Tongue (tissue), 2 donors: ENCODE measurements around the gene PASK. TPM values are rescaled to one million over a fixed set of nuclear protein-coding genes. Genes with fewer than 3 reads are reported as not detected.

Experiments
- DNase-seq: peaks from one replicate; pipeline ENCODE4 v3.0.0-alpha.2; 2015
- total RNA-seq: library from RNA; depleted of rRNA; stranded (reverse); fragments of >200 nt; gene quantifications from one replicate; pipeline ENCODE4 v1.2.3, GENCODE V29; 2014

PASK gene
- total RNA-seq, 1 donor from 2014 or later: 5.0 TPM

DNA sequence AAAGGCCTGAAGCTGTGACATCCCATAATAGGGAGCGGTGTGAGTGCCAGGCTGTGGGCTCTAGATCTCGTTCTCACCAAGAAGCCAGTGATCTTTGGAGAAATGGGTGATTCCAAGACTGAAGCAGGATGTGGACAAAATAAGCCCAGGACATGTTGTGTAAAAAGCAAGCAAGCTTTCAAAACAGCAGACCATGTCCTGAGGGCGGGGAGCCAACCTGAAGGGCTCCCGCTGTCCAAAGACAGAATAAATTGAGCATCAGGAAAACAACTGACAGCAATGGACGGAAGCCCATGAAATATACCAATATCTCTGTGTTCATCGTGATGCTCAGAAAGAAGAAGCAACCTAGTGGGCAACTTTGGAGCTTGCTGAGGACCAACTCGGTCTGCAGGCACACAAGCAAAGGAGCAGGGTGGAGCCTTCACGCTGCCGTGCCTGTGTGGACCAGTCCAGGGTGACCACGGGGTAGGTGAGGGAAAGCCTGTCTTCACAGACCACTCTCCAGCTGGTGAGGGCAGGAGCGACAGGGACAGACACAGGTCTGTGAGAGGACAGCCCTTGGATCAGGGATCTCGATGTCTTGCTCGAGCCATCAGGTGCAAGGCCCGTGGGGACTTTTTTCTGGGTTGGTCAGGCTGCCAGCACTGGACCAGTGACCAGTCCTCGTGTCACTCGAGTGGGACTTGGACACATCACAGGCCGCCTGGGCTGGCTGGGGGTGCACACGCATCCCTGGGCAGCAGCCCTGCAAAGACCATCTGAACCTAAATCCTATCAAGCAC is 68.7 kb downstream of the PASK start:
- DNase-seq: no peak

DNA sequence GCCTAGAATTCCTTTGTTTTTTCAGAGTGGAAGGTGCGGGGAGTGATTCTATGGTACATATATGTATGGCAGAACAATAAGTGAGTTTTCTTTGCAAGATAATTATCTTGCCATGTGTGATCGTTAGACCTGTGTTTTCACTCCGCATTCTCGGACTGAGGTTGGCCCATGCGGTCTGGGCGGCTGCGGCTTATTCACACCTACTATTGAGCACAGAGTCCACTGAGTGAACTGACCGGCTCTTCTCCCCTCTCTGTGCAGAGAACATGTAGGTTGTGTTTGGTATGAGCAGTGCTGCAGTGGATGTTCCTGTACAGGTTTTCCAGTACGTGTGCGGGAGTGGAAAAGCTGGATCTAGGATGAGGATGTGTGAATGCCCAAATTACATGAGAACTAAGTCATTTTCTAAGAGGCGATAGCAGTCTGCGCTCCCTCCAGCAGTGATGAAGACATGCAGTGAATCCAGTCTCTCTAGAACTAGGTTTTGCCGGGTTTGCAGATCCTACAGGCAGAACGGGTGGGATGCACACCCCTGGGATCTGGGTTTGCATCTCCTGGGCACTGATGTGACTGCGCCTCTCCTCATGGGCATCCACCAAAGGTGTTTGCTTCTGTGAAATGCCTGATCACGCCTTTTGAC is 74.3 kb downstream of the PASK start:
- DNase-seq: no peak

DNA sequence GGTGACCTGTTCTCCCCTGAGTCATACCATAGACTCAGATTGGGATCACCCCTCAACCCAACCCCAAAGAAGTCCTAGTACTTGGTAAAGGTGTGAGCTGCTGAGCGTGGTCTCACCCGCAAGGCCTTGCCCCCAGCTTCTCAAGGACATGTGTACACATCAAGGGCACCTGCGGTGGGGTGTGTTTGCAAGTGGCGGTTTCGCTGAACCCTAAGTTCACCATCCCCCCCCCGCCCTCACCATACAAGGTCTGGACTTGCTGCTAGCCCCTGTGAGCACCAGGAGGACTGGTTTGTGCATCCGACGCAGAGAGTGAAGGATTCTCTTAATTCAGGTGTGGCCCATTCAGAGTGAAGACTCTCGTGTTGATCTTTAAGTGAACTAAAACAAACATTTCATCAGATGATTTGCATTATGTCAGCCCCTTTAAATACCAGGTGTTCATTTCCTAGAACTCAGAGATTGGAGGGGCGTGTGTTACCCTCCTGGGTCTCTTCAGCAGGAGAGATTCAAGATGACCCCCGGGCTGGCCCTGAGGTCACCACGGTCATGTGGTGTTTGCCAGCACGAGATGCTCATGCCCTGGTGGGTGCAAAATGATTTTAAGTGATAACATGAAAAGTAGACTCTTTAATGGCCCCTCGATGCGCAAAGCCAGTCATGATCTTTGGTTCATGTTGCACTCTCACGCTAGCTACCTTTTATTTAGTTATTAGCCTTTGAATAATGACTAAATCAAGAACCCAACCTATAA is 75.0 kb downstream of the PASK start:
- DNase-seq: peak; percentile 24

DNA sequence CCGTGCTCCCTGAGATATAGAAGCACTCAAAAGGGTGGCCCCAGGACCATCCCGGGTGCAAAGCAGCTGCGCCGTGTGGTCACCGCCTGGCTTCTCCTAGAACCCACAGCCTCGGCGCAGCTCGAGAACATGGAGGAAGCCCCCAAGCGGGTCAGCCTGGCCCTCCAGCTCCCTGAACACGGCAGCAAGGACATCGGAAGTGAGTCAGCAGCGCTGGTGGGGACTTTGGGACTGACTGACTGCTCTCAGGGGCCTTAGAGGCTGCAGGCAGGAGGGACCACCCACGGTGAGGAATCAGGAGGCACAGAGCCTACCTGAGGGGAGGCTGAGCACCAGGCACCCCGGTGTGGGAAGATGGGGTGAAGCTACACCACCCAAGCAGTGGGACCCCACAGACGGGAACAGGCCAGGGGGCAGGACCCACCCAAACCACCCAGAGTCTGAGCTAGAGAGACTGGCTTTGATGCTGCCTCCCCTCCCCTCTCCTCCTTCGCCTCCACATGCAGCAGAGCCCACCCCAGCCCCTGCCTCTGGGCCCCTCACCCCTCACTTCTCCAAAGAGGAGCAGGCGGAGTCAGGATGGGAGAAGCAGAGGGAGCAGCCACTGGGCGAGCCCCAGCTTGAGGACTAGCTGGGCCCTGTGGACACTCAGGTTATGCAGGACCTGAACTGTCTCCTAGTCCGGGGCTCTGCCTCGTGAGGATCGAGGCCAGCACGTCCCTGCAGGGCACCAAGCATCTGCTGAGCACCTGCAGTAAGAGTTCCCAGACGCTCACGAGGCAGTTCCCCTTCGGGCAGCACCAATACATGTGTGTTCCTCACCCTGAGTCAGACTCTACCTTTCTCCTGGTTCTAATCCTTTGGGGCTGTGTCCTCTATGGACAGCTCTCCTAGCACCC is 75.9 kb downstream of the PASK start:
- DNase-seq: no peak

DNA sequence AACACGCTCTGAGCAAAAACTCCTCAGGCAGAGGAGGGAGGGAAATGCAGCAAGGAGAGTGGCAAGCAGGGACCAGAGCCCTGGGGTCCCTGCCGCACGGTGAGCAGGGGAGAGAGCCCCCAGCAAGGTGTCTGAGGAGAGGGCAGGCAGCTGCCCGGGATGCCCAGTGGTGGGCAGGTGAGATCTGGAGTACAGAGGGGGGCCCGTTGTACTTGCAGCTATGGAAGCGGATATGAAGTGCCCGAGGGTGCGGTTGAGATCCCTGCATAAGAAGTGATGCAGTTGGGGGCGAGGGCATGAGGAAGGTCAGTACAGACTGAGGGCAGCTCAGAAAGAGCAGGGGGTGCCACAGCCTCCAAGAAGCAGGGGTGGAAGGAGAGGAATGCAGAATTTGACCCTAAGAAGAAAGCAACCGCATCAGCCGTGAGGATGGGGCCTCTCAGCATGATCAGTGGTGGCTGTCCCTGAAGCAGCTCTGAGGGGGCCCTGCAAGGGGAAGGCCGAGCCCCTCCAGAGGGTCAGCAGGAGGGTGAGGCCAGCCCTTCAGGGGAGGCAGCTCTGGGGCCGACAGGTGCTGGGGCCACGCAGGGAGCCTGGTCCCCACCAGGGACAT is 76.6 kb downstream of the PASK start:
- DNase-seq: no peak

DNA sequence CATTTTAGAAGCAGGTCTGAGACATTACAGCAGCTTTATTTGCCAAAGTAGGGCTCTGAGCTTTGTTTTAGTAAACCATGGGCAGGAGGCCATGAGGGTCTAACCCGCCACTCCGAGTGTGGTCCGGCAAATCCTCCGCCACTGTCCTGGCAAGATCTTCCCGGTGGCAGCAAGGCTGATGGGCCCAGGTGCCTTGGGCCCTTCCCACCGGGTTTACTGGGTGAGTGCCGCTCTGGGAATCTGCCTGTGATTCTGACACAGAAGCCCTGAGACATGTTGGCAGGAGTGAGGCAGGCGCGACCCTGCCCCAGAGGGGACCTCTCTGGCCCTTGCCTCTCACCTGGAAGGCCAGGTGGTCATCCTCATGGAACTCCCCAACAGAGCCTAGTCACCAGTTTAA is 77.1 kb downstream of the PASK start:
- no peak for DNase-seq

DNA sequence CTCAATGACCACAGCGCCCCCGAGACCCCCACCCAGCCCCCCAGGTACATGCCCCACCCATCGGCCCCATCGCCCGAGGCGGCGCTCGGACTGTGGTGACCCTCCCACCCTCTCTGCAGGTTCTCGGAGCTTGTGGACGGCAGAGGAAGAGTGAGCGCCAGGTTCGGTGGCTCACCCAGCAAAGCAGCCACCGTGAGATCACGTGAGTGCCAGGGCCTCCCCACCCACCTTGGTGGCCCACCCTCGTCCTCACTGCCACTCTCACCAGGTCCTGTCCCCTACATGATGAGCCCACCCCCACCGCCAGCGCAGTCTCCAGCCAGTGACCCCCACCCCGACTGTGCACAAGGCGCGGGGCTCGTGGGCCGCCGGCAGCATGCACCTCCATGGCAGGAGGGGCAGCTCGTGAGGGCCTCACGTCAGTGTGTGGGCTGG is 77.6 kb downstream of the PASK start:
- no peak for DNase-seq

DNA sequence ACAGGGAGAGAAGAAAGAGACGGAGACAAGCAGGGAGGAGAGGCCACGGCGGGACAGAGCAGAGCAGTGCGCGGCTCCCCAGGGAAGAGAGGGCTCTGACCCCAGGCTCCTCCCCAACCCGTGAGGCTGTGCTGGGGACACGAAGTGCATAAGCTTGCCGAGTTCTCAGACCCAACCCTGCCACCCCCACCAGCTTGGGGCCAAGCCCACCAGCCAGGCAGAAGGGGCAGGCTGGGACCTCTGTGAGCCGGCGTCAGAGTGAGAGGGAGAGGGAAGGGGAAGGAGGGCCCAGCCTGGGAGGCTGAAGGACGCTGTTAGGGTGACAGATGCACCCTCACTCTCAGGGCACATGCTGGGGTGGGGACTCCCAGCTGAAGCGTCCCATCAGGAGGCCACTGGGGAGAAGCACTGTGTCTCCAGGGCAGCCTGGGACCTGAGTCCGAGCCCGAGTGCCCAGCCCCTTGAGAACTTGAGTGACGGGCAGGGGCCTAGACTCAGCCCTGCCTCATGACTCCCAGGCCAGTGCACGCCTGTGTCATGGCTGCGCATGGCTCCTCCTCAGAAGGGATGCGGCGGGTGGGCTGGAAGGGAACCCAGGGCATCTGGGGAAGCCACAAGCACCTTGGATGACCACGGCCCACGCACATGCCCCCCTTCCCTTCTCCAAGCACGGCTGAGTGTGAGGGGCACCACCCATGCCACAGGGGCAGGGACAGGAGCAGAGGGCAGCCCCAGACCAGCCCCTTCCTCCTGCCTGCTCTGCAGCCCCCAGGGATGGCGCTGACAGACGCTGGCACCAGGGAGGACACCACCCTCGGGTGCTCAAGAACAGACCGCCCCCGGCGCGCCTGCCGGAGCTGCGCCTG is 78.2 kb downstream of the PASK start:
- no peak for DNase-seq

DNA sequence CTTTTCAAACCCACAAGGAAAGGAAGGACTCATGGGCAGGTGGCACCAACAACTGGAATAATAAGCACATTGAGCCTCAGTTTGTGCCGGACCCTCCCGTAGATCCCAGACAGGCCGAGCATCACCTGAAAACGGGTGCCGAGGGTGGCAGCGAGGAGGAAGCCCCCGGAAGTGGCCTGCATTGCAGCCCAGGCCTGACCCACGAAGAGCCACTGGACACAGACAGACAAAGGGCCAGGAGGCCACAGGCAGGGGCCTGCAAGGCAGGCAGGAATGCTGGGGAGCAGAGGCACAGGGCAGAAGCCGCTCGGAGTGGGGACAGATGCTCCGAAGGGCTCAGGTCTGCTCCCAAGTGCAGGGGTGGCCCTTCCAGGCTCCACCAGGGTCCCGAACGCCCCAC is 78.9 kb downstream of the PASK start:
- DNase-seq: no peak

DNA sequence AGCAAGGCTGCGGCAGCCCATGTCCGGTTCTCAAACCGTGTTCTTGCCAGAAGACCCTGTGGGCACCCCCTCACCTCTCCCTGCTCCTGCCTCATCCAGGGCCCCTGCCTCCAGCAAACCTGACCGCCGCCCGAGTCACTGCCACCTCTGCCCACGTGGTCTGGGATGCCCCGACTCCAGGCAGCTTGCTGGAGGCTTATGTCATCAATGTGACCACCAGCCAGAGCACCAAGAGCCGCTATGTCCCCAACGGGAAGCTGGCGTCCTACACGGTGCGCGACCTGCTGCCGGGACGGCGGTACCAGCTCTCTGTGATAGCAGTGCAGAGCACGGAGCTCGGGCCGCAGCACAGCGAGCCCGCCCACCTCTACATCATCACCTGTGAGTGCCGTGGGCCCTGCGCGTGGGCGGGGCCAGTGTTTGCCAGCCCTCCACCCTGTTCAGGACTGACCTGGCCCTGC is 79.4 kb downstream of the PASK start:
- no peak for DNase-seq

DNA sequence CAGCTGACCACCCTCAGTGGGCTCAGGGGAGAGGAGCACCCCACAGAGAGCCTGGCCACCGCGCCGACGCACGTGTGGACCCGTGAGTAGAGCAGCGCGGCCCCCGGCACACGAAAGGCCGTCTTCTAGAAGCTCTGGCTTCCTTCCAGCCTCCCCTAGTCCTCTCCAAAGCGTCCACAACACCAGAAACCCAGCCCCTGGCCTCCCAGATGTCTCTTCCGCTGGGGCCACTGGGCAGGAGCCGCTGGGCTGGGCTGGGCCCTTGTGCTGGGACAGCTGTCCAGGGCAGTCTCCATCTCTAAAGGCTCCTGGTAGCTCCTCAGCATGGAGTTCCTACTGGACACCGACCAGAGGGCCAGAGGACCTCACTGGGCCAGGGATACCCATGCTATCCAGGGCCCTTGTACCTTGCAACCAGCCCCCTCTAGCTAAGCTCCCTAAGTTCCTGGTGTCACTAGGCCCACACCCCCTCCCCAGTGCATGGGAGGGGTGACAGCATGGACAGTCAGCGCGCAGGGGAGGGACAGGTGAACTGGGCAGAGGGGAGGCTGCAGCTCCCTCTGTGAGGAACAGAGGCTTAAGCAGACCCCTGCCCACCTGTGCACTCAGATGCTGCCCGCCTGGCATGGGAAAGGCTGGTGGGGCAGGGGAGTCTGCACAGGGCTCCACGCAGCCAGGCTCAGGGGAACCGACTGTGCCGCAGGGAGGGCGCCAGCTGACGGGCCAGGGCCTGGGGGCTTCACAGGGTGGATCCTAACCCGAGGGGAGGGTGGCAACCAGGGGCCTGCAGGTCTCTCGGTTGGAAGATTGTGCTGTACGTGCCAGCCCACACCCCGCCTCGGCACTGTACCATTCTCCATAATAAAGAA is 80.1 kb downstream of the PASK start:
- no peak for DNase-seq

DNA sequence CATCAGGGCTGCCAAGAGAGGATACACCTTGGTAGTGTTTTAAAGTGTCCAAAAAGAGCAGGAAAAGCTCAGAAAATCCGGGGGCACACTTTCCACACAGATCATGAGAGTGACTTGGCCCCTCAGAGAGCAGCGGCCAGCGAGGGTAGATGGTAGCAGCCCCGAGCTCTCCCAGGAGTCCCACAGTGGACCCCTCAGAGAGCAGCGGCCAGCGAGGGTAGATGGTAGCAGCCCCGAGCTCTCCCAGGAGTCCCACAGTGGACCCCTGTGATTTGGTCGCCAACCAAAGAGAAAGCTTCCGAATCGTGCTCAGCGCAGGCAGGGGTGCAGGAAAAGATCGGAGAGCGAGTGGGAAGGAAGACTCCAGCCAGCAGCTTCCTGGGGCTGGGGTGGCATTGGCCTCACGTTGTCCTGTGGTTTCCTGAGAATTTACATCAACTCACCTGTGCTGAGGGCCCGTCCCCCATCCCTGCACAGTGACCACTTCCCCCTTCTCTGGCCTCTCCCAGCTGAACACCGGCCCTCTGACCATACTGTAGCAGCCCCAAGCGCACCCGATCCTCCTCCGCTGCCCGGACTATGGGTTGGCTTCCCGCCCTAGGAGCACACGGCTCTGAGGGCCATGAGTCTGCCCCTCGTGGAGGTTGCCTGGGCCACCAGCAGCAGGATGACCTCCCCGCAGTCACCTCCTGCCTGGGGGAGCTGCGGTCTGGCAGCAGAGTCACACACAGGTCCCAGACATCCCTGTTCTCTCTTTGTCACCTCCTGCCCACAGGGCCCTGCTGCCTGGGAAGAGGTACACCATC is 80.9 kb downstream of the PASK start:
- DNase-seq: no peak

DNA sequence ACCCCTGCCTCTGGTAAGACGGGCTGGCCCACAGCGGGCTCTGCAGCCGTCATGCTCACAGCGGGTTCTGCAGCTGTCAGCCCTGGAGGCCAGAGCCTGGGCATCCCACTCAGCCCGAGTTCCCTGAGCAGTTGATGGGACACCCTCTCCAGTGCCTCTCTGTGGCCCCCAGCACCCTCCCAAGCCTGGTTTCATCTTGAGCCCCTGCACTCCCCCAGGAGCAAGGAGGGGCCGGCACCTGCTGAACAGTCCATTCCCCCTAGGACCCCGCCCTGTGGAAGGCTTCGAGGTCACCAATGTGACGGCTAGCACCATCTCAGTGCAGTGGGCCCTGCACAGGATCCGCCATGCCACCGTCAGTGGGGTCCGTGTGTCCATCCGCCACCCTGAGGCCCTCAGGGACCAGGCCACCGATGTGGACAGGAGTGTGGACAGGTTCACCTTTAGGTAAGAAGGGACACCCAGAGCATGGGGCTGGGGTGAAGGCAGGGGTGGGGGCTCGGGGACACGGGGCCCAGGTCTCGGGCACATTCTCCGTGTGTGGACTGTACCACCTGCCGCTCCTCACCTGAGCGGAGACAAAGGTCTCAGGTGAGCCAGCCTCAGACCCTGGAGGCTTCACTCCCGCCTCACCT is 81.7 kb downstream of the PASK start:
- DNase-seq: no peak

DNA sequence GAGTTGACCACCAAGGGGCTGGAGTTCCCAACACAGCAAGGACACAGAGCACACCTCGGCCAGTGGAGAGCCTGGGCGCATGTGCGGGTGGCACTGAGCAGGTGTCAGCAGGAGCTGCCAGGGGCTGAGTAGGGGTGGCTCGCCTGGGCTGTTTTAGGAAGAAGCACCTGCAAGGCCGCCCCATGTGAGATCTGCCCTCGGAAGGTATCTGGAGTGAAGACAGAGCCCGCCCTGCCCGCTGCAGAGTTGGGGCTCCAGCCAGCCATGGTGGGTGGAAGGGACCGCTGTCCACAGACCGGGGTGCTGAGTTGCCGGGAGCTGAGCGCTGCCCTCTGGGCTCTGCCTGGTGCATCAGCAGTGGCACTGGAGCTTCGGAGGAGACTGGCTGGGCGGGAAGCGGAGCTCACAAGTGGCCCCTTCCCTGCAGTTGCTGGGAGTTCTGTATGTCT is 82.4 kb downstream of the PASK start:
- DNase-seq: peak; percentile 27

DNA sequence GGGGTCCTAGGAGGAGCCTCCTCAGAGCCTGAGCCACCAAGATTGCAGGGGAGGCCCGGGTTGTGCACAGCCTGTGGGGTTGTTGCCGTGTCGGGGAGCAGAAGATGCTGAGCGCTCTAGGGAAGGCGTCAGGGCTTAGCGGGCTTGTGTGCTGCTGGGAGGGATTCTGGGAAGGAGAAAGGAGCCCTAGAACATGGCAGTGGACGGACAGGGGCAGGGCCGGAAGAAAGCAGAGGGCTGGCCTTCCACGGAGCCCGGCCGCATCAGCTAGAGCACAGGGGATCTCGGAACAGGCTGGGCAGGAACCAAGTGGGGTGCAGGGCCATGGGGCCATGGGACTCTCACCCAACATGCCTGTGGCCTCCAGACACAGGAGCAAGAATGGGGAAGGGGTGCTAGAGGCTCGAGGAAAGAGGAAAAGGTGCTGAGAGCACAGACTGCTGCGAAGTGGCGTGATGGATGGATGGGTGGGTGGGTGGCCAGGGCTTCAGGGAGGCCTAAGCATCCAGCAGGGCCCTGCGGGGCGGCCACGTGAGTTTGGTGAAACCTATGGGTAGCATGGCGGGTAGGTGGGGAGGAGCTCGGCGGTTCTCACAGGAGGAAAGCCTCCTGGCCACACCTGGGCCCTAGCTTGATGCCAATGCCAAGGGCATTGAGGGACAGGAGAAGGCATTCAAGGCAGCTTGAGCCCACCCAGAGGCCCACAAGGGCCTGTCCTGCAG is 82.9 kb downstream of the PASK start:
- no peak for DNase-seq

DNA sequence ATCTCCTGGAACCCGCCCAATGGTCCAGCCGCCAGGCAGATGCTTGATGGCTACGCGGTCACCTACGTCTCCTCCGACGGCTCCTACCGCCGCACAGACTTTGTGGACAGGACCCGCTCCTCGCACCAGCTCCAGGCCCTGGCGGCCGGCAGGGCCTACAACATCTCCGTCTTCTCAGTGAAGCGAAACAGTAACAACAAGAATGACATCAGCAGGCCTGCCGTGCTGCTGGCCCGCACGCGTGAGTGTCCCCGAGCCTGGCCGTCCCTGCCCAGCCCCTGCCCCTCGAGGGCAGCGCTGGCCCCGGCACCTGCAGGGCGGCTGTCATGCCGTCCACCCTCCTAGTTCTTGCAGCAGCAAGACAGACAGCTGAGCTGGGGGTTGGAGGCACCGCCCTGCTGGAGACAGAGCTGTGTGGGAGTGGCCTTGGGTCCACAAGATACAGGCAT is 83.9 kb downstream of the PASK start:
- DNase-seq: no peak

DNA sequence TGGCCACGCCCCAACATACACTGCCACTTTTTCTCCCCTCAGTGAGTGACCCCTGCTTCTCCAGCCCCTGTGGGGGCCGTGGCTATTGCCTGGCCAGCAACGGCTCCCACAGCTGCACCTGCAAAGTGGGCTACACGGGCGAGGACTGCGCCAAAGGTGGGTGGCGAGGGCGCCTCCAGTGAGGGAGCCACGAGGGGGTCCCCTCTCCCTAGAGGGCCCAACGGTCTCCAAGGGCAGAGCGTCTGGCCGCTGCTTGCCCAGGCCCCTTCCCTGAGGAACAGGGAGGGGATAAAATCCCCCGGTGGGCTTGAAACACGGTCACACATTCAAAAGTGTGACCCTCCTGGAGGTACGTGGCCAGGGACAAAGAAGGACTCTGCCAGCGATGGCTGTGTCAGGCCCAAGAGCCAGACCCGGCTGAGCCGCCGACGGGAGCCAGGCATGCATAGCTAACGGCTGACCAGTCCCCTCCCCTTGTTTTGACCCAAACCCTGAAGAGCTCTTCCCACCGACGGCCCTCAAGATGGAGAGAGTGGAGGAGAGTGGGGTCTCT is 84.4 kb downstream of the PASK start:
- no peak for DNase-seq
